DMS153 treated with DMSO at 0.1 percent for 48 hours (cell line): ENCODE measurements around the gene NBEAL2.
A peak's percentile ranks its signal among the peaks of the same experiment; 100 is the strongest.

Source experiments
- DNase-seq: peaks from one replicate; lab custom pipeline; 2025; ENCODE audit not compliant: unreplicated experiment; lab: John Stamatoyannopoulos, UW

The NBEAL2 gene

GRCh38 chr3:46978985-46979944 lies at the start of gene NBEAL2:
Gene NBEAL2 (plus strand): TSS chr3:46979666. CDS start chr3:46979862, 196 bp downstream.
- DNase-seq, result peak; percentile 42

GRCh38 chr3:46930166-46930944 lies 49.1 kb upstream of the NBEAL2 start:
- DNase-seq, result no peak

GRCh38 chr3:46930945-46931403 lies 48.5 kb upstream of the NBEAL2 start:
- no peak for DNase-seq

GRCh38 chr3:46931631-46932331 lies 47.7 kb upstream of the NBEAL2 start:
- peak; percentile 10 for DNase-seq

GRCh38 chr3:46932455-46933225 lies 46.8 kb upstream of the NBEAL2 start:
- no peak for DNase-seq

- no peak for DNase-seq
Observed at GRCh38 chr3:46933261-46933660, 46.2 kb upstream of the NBEAL2 start.

- no peak for DNase-seq
Observed at GRCh38 chr3:46934072-46934471, 45.4 kb upstream of the NBEAL2 start.

GRCh38 chr3:46934498-46935167 lies 44.8 kb upstream of the NBEAL2 start:
- DNase-seq, result no peak

- DNase-seq, result no peak
Observed at GRCh38 chr3:46935168-46935858, 44.2 kb upstream of the NBEAL2 start.

- no peak for DNase-seq
Observed at GRCh38 chr3:46935989-46936558, 43.4 kb upstream of the NBEAL2 start.

GRCh38 chr3:46936733-46937250 lies 42.7 kb upstream of the NBEAL2 start:
- DNase-seq, result no peak

- DNase-seq, result no peak
Observed at GRCh38 chr3:46938118-46938517, 41.3 kb upstream of the NBEAL2 start.

- no peak for DNase-seq
Observed at GRCh38 chr3:46939578-46940445, 39.7 kb upstream of the NBEAL2 start.

GRCh38 chr3:46942076-46942475 lies 37.4 kb upstream of the NBEAL2 start:
- DNase-seq, result no peak

GRCh38 chr3:46942481-46943236 lies 36.8 kb upstream of the NBEAL2 start:
- no peak for DNase-seq

GRCh38 chr3:46943237-46944187 lies 36.0 kb upstream of the NBEAL2 start:
- DNase-seq, result peak; percentile 1
